SK-N-SH (cell line): ENCODE results near the gene QSER1. TPM values are rescaled to one million over a fixed set of nuclear protein-coding genes. Genes with fewer than 3 reads are reported as not detected.

Experiments used
- CTCF ChIA-PET: fragments of 300-600, 350-600 bp; formaldehyde crosslinking; extraction: SDS; loops from one replicate; lab custom pipeline; 2021; lab: Yijun Ruan, JAX
- POLR2A ChIA-PET: fragments of 350-600 bp; sonication (Branson Sonifier 250); formaldehyde crosslinking; extraction: SDS; loops from one replicate; lab custom pipeline; 2020; ENCODE audit warnings: antibody characterized with exemption, inconsistent platforms; lab: Yijun Ruan, JAX
- DNase-seq: peaks from one replicate; pipeline ENCODE4 v3.0.0; 2012
- H2AFZ ChIP-seq: fragments of 200-600 bp; sonication (generic); 2 replicates; pipeline ENCODE4 v1.8.1; 2016; ENCODE audit warnings: antibody characterized with exemption, mild to moderate bottlenecking, low read depth
- H3F3A ChIP-seq: fragments of 200-600 bp; sonication (generic); replicated peaks from 2 replicates; pipeline ENCODE3; 2016; ENCODE audit warnings: antibody characterized with exemption, mild to moderate bottlenecking; ENCODE audit not compliant: insufficient read depth
- H3K27ac ChIP-seq, 2 experiments: fragments of 200-500 bp in 1 of 2; fragments of 200-600 bp in 1 of 2; sonication (Bioruptor generic) in 1 of 2; sonication (generic), shearing (Covaris generic) in 1 of 2; 2 replicates each; pipeline versions ENCODE4 v1.5.1 to v1.6.1; 2014 to 2016; ENCODE audit warnings: low read depth in 2 of 2, inconsistent platforms in 1 of 2, low read length in 1 of 2, mild to moderate bottlenecking in 1 of 2, mixed read lengths in 1 of 2
- H3K27me3 ChIP-seq: fragments of 200-600 bp; sonication (generic), shearing (Covaris generic); 2 replicates; pipeline ENCODE4 v1.6.1; 2016; ENCODE audit warnings: mixed run types; ENCODE audit not compliant: insufficient read depth
- H3K36me3 ChIP-seq, 2 experiments: fragments of 200-500 bp in 1 of 2; fragments of 200-600 bp in 1 of 2; sonication (Bioruptor generic) in 1 of 2; sonication (generic) in 1 of 2; replicated peaks in 1 of 2; 2 replicates each; pipeline versions ENCODE3 to v1.5.1; 2014 to 2016; ENCODE audit warnings: low read length in 1 of 2, mild to moderate bottlenecking in 1 of 2; ENCODE audit not compliant: insufficient read depth in 2 of 2, control insufficient read depth in 1 of 2
- H3K4me1 ChIP-seq, 2 experiments: fragments of 200-500 bp in 1 of 2; fragments of 200-600 bp in 1 of 2; sonication (Bioruptor generic) in 1 of 2; sonication (generic), shearing (Covaris generic) in 1 of 2; 2 replicates each; pipeline versions ENCODE4 v1.5.1 to v1.6.1; 2014 to 2016; ENCODE audit warnings: low read depth in 1 of 2, low read length in 1 of 2, mixed run types in 1 of 2; ENCODE audit not compliant: insufficient read depth in 2 of 2, control insufficient read depth in 1 of 2
- H3K4me2 ChIP-seq: fragments of 200-600 bp; sonication (generic), shearing (Covaris generic); 2 replicates; pipeline ENCODE4 v1.6.1; 2017; ENCODE audit warnings: mixed run types
- H3K4me3 ChIP-seq, 2 experiments: fragments of 200-500 bp in 1 of 2; fragments of 200-600 bp in 1 of 2; sonication (Bioruptor generic) in 1 of 2; sonication (generic), shearing (Covaris generic) in 1 of 2; 2 replicates each; pipeline versions ENCODE4 v1.5.1 to v1.8.1; 2014 to 2016; ENCODE audit warnings: low read depth in 2 of 2, inconsistent platforms in 1 of 2, low read length in 1 of 2, mild to moderate bottlenecking in 1 of 2, mixed read lengths in 1 of 2, moderate library complexity in 1 of 2
- H3K79me2 ChIP-seq: fragments of 200-600 bp; sonication (generic); 2 replicates; pipeline ENCODE4 v1.8.1; 2017; ENCODE audit warnings: mild to moderate bottlenecking; ENCODE audit not compliant: insufficient read depth
- H3K9ac ChIP-seq: fragments of 200-600 bp; sonication (generic); 2 replicates; pipeline ENCODE4 v1.6.1; 2017; ENCODE audit warnings: mixed run types
- H3K9me2 ChIP-seq: fragments of 200-600 bp; sonication (generic); 2 replicates; pipeline ENCODE4 v1.6.1; 2017; ENCODE audit warnings: mixed run types
- H3K9me3 ChIP-seq: fragments of 200-600 bp; sonication (generic); 2 replicates; pipeline ENCODE4 v1.6.1; 2017; ENCODE audit warnings: mixed run types, mild to moderate bottlenecking, moderate library complexity
- H4K20me1 ChIP-seq: fragments of 200-600 bp; sonication (generic); 2 replicates; pipeline ENCODE4 v1.6.1; 2017; ENCODE audit warnings: mild to moderate bottlenecking, mixed run types; ENCODE audit not compliant: insufficient read depth
- CHD2 ChIP-seq: fragments of 150-350 bp; IDR thresholded peaks from 2 replicates; pipeline ENCODE4 v1.6.1; 2018; ENCODE audit warnings: low read length; ENCODE audit not compliant: partially characterized antibody
- ELF1 ChIP-seq: IDR thresholded peaks from 2 replicates; pipeline ENCODE4 v1.4.0; 2012
- FOXJ3 ChIP-seq: sonication (generic); formaldehyde crosslinking; IDR thresholded peaks from 2 replicates; pipeline ENCODE4 v1.5.1; 2020; ENCODE audit warnings: mild to moderate bottlenecking, missing genetic modification reagents
- GATA2 ChIP-seq: sonication (generic); formaldehyde crosslinking; IDR thresholded peaks from 2 replicates; pipeline ENCODE4 v1.5.0; 2020; ENCODE audit warnings: mild to moderate bottlenecking, missing genetic modification reagents
- IRF3 ChIP-seq: fragments of 150-350 bp; IDR thresholded peaks from 2 replicates; pipeline ENCODE4 v1.6.1; 2016; ENCODE audit warnings: mild to moderate bottlenecking, low read depth, low read length
- JUND ChIP-seq: IDR thresholded peaks from 2 replicates; pipeline ENCODE4 v1.4.0; 2012
- NRF1 ChIP-seq: IDR thresholded peaks from 2 replicates; pipeline ENCODE4 v1.6.1; 2012; ENCODE audit warnings: low read depth, mild to moderate bottlenecking, low read length
- POLR2AphosphoS5 ChIP-seq: IDR thresholded peaks from 2 replicates; pipeline ENCODE4 v1.6.1; 2012; ENCODE audit warnings: low read depth, low read length
- RAD21 ChIP-seq: IDR thresholded peaks from 2 replicates; pipeline ENCODE4 v1.6.1; 2012; ENCODE audit warnings: mild to moderate bottlenecking, low read length
- REST ChIP-seq: IDR thresholded peaks from 2 replicates; pipeline ENCODE4 v1.6.1; 2012; ENCODE audit warnings: mild to moderate bottlenecking, low read depth, low read length, moderate library complexity
- RFX5 ChIP-seq: IDR thresholded peaks from 2 replicates; pipeline ENCODE4 v1.6.1; 2012; ENCODE audit warnings: mild to moderate bottlenecking, improper control_type of control experiment, low read length
- SIN3A ChIP-seq: IDR thresholded peaks from 2 replicates; pipeline ENCODE4 v1.6.1; 2012; ENCODE audit warnings: low read depth, mild to moderate bottlenecking, low read length, moderate library complexity, borderline replicate concordance
- TEAD4 ChIP-seq: IDR thresholded peaks from 2 replicates; pipeline ENCODE4 v1.4.0; 2012; ENCODE audit warnings: mild to moderate bottlenecking, borderline replicate concordance; ENCODE audit not compliant: insufficient read depth
- YY1 ChIP-seq: IDR thresholded peaks from 2 replicates; pipeline ENCODE4 v1.4.0; 2012; ENCODE audit warnings: low read depth, mild to moderate bottlenecking
- WGBS: methylation state at CpG from one replicate; pipeline ENCODE4 v1.1.6; 2017; ENCODE audit warnings: low lambda C conversion rate; 5-methylcytosine and 5-hydroxymethylcytosine counted together
- polyA plus RNA-seq, 3 experiments: library from polyadenylated mRNA; depleted of rRNA; stranded (reverse); fragments of >200 nt; gene quantifications; 2 replicates each; pipeline ENCODE4 v1.2.3, GENCODE V29; 2012
- TF ChIP-seq, protein P1 (sequence below): fragments of 200-600 bp; sonication (generic); IDR thresholded peaks from 2 replicates; pipeline ENCODE4 v1.6.1; 2017; ENCODE audit warnings: antibody characterized with exemption, mild to moderate bottlenecking, moderate library complexity
- TF ChIP-seq, protein P2 (sequence below): IDR thresholded peaks from 2 replicates; pipeline ENCODE4 v1.4.0; 2012; ENCODE audit warnings: low read depth, borderline replicate concordance
- TF ChIP-seq, protein P3 (sequence below): fragments of 150-350 bp; IDR thresholded peaks from 2 replicates; pipeline ENCODE4 v1.6.1; 2017; ENCODE audit warnings: antibody characterized with exemption, low read length, low read depth, borderline replicate concordance

Gene QSER1
- polyA plus RNA-seq, 1 of the 3 experiments (the other 2 are of a cell fraction), result 4.2 TPM

DNA sequence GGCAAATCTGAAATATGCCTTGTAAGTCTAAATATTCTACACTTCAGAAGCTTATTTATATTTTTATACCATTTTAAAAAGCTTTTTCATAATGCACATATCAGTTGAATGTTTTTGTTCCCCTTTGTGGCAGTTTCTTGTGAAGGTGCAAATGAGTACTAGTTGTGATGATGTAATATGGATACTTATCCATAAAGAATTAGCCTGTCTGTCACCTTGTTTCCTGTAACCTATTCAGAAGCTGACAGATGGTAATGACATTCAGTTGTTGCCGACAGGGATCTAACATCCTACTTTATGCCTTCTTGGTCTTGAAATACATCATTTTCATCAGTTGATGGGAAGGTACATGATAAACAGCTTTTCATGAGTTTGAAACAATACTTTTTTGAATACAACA lies 2.9 kb downstream of the QSER1 start (continued):
- no peak for TF ChIP-seq IRF3

GRCh38 chr11:32897103-32897502 lies 4.5 kb downstream of the QSER1 start:
- peaks cover 48% of the 10 kb centered on the region for H4K20me1 ChIP-seq
- no peak for DNase-seq
- H3K4me3 ChIP-seq, result no peak overlapping the region
- H3K4me1 ChIP-seq, result peaks cover 9 to 14% of the 10 kb centered on the region in 2 experiments; a peak in 2 of 4 replicates
- TF ChIP-seq REST (no peak), POLR2AphosphoS5 (no peak), YY1 (no peak), TEAD4 (no peak), ELF1 (no peak), NRF1 (no peak), JUND (no peak), GATA2 (CRISPR knock-in tag) (no peak), RFX5 (no peak), CHD2 (no peak), FOXJ3 (no peak), SIN3A (no peak), RAD21 (no peak)
- TF ChIP-seq, protein P1, sequence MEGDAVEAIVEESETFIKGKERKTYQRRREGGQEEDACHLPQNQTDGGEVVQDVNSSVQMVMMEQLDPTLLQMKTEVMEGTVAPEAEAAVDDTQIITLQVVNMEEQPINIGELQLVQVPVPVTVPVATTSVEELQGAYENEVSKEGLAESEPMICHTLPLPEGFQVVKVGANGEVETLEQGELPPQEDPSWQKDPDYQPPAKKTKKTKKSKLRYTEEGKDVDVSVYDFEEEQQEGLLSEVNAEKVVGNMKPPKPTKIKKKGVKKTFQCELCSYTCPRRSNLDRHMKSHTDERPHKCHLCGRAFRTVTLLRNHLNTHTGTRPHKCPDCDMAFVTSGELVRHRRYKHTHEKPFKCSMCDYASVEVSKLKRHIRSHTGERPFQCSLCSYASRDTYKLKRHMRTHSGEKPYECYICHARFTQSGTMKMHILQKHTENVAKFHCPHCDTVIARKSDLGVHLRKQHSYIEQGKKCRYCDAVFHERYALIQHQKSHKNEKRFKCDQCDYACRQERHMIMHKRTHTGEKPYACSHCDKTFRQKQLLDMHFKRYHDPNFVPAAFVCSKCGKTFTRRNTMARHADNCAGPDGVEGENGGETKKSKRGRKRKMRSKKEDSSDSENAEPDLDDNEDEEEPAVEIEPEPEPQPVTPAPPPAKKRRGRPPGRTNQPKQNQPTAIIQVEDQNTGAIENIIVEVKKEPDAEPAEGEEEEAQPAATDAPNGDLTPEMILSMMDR, result no peak
- TF ChIP-seq, protein P2, sequence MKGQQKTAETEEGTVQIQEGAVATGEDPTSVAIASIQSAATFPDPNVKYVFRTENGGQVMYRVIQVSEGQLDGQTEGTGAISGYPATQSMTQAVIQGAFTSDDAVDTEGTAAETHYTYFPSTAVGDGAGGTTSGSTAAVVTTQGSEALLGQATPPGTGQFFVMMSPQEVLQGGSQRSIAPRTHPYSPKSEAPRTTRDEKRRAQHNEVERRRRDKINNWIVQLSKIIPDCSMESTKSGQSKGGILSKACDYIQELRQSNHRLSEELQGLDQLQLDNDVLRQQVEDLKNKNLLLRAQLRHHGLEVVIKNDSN, result no peak
- TF ChIP-seq, protein P3, sequence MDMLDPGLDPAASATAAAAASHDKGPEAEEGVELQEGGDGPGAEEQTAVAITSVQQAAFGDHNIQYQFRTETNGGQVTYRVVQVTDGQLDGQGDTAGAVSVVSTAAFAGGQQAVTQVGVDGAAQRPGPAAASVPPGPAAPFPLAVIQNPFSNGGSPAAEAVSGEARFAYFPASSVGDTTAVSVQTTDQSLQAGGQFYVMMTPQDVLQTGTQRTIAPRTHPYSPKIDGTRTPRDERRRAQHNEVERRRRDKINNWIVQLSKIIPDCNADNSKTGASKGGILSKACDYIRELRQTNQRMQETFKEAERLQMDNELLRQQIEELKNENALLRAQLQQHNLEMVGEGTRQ, result no peak
- H3K27ac ChIP-seq, result no peak overlapping the region
- POLR2A ChIA-PET, result no interaction called here
- H3K9me2 ChIP-seq, result no peaks in the 10 kb centered on the region
- no peak overlapping the region for H3K4me2 ChIP-seq
- CTCF ChIA-PET, result no interaction called here
- H3K27me3 ChIP-seq, result no peaks in the 10 kb centered on the region
- no peak overlapping the region for H2AFZ ChIP-seq
- peaks cover 8% of the 10 kb centered on the region for H3F3A ChIP-seq
- H3K36me3 ChIP-seq, result peaks cover 0 to 4% of the 10 kb centered on the region in 2 experiments
- H3K9ac ChIP-seq, result no peak overlapping the region
- WGBS, result 100% methylated on average over 1 of the region's 1 CpG
- H3K79me2 ChIP-seq, result peaks cover 90% of the 10 kb centered on the region
- no peaks in the 10 kb centered on the region for H3K9me3 ChIP-seq
